Caco-2 (cell line): ENCODE data around the gene WRAP73. TPM values are rescaled to one million over a fixed set of nuclear protein-coding genes. Genes with fewer than 3 reads are reported as not detected.

Experiments used
- BruUV-seq: library from RNA; stranded (reverse); fragments of 400-500 nt; replicated peaks from 2 replicates; lab custom pipeline; 2021; lab: Mats Ljungman, UMichigan
- CTCF ChIA-PET: fragments of 300-600 bp; sonication (Branson Sonifier 250); formaldehyde crosslinking; loops from one replicate; lab custom pipeline; 2022; ENCODE audit warnings: antibody characterized with exemption; lab: Charles Lee
- POLR2A ChIA-PET: fragments of 300-600 bp; sonication (Branson Sonifier 250); formaldehyde crosslinking; loops from one replicate; lab custom pipeline; 2022; ENCODE audit warnings: antibody characterized with exemption; lab: Charles Lee
- DNase-seq, 2 experiments: peaks; one replicate each; pipeline versions ENCODE4 v3.0.0 to v3.0.0-alpha.2; 2020 to 2022
- H3K27me3 ChIP-seq: replicated peaks from 2 replicates; pipeline ENCODE4 v1.6.0; 2011; ENCODE audit warnings: low read length; ENCODE audit not compliant: control insufficient read depth, insufficient read depth
- H3K36me3 ChIP-seq: 2 replicates; pipeline ENCODE4 v1.5.1; 2011; ENCODE audit warnings: low read length; ENCODE audit not compliant: control insufficient read depth, insufficient read depth
- H3K4me1 ChIP-seq: fragments of 250-450 bp; sonication (Bioruptor Pico); 2 replicates; pipeline ENCODE4 v1.5.1; 2020; ENCODE audit warnings: mild to moderate bottlenecking
- H3K4me3 ChIP-seq: 2 replicates; pipeline ENCODE4 v1.5.1; 2011; ENCODE audit warnings: low read depth, mild to moderate bottlenecking, control low read depth, low read length
- H3K9me3 ChIP-seq: fragments of 250-450 bp; sonication (Bioruptor Pico); 2 replicates; pipeline ENCODE4 v1.5.1; 2020; ENCODE audit warnings: mild to moderate bottlenecking, moderate library complexity
- H3K27ac Mint-ChIP-seq: one replicate; pipeline ENCODE4 v1.8.0; 2022; ENCODE audit warnings: mixed read lengths; ENCODE audit not compliant: unreplicated experiment
- H3K27me3 Mint-ChIP-seq: one replicate; pipeline ENCODE4 v1.8.0; 2022; ENCODE audit warnings: mixed read lengths; ENCODE audit not compliant: insufficient read depth, unreplicated experiment
- H3K36me3 Mint-ChIP-seq: one replicate; pipeline ENCODE4 v1.8.0; 2022; ENCODE audit warnings: mild to moderate bottlenecking, mixed read lengths; ENCODE audit not compliant: insufficient read depth, unreplicated experiment
- H3K4me1 Mint-ChIP-seq: one replicate; pipeline ENCODE4 v1.8.0; 2022; ENCODE audit warnings: low read depth, mixed read lengths; ENCODE audit not compliant: unreplicated experiment
- H3K4me3 Mint-ChIP-seq: one replicate; pipeline ENCODE4 v1.8.0; 2022; ENCODE audit warnings: mild to moderate bottlenecking, moderate library complexity, mixed read lengths; ENCODE audit not compliant: unreplicated experiment
- H3K9me3 Mint-ChIP-seq: one replicate; pipeline ENCODE4 v1.8.0; 2022; ENCODE audit warnings: mixed read lengths; ENCODE audit not compliant: unreplicated experiment
- CTCF ChIP-seq, 2 experiments: fragments of 200-600 bp in 1 of 2; IDR thresholded peaks; 1 replicate in 1 of 2; 2 replicates in 1 of 2; pipeline versions ENCODE4 v1.5.1 to v1.8.0; 2011 to 2022; ENCODE audit warnings: antibody characterized with exemption in 1 of 2, control low read depth in 1 of 2, inconsistent platforms in 1 of 2, low read depth in 1 of 2, low read length in 1 of 2, mild to moderate bottlenecking in 1 of 2, moderate library complexity in 1 of 2; ENCODE audit not compliant: insufficient read depth in 1 of 2, severe bottlenecking in 1 of 2, unreplicated experiment in 1 of 2
- intact Hi-C: fragments of 100-400 bp; cut with micrococcal nuclease; formaldehyde crosslinking; loops from one replicate; pipeline ENCODE4 v1.10.0; 2022; ENCODE audit not compliant: unreplicated experiment
- total RNA-seq: library from RNA; stranded (reverse); gene quantifications from 2 replicates; pipeline ENCODE4 v1.2.3, GENCODE V29; 2022

Gene WRAP73
- total RNA-seq, 1 experiment from 2014 or later = 31.6 TPM

GRCh38 chr1:3638676-3639075 is 11.2 kb downstream of the WRAP73 start:
- Histone ChIP-seq H3K4me1 (no peaks in the 10 kb centered on the region), H3K36me3 (no peaks in the 10 kb centered on the region), H3K27me3 (no peaks in the 10 kb centered on the region), H3K9me3 (no peaks in the 10 kb centered on the region), H3K4me3 (no peak overlapping the region)
- CTCF ChIA-PET = no interaction called here
- Mint-ChIP-seq H3K4me3 (no peak overlapping the region), H3K36me3 (peaks cover 19% of the 10 kb centered on the region), H3K27me3 (no peaks in the 10 kb centered on the region), H3K27ac (no peak overlapping the region), H3K9me3 (no peaks in the 10 kb centered on the region), H3K4me1 (no peaks in the 10 kb centered on the region)
- POLR2A ChIA-PET = no interaction called here
- TF ChIP-seq CTCF (IDR thresholded peaks at IDR 0.05; ENCODE audit: insufficient read depth in 1 of 2, low read depth in 1 of 2, low read length in 1 of 2, severe bottlenecking in 1 of 2, unreplicated experiment in 1 of 2) = no peak
- intact Hi-C loops = no loop called here
- DNase-seq = no peak
- BruUV-seq = no TSS peak

GRCh38 chr1:3638027-3638426 is 11.9 kb downstream of the WRAP73 start:
- H3K36me3 ChIP-seq = no peaks in the 10 kb centered on the region
- no peaks in the 10 kb centered on the region for H3K4me1 ChIP-seq
- H3K9me3 Mint-ChIP-seq = no peaks in the 10 kb centered on the region
- ChIA-PET POLR2A (no interaction called here), CTCF (no interaction called here)
- no peaks in the 10 kb centered on the region for H3K27me3 Mint-ChIP-seq
- intact Hi-C loops = no loop called here
- no peaks in the 10 kb centered on the region for H3K9me3 ChIP-seq
- TF ChIP-seq CTCF (IDR thresholded peaks at IDR 0.05; ENCODE audit: insufficient read depth in 1 of 2, low read depth in 1 of 2, low read length in 1 of 2, severe bottlenecking in 1 of 2, unreplicated experiment in 1 of 2) = no peak
- no TSS peak for BruUV-seq
- no peak overlapping the region for H3K27ac Mint-ChIP-seq
- DNase-seq = no peak
- H3K4me1 Mint-ChIP-seq = no peaks in the 10 kb centered on the region
- no peak overlapping the region for H3K4me3 ChIP-seq
- H3K36me3 Mint-ChIP-seq = peaks cover 17% of the 10 kb centered on the region
- no peaks in the 10 kb centered on the region for H3K27me3 ChIP-seq
- H3K4me3 Mint-ChIP-seq = no peak overlapping the region

- CTCF ChIA-PET = no interaction called here
- no peaks in the 10 kb centered on the region for H3K9me3 Mint-ChIP-seq
- Histone ChIP-seq H3K4me1 (no peaks in the 10 kb centered on the region), H3K36me3 (no peaks in the 10 kb centered on the region), H3K4me3 (no peak overlapping the region), H3K27me3 (no peaks in the 10 kb centered on the region), H3K9me3 (no peaks in the 10 kb centered on the region)
- TF ChIP-seq CTCF (IDR thresholded peaks at IDR 0.05; ENCODE audit: insufficient read depth in 1 of 2, low read depth in 1 of 2, low read length in 1 of 2, severe bottlenecking in 1 of 2, unreplicated experiment in 1 of 2) = no peak
- no peak for DNase-seq
- no peak overlapping the region for H3K4me3 Mint-ChIP-seq
- no TSS peak for BruUV-seq
- H3K36me3 Mint-ChIP-seq = peaks cover 6% of the 10 kb centered on the region
- no peak overlapping the region for H3K27ac Mint-ChIP-seq
- H3K4me1 Mint-ChIP-seq = no peaks in the 10 kb centered on the region
- POLR2A ChIA-PET = no interaction called here
- intact Hi-C loops = no loop called here
- no peaks in the 10 kb centered on the region for H3K27me3 Mint-ChIP-seq
These were observed 13.4 kb downstream of the WRAP73 start for GRCh38 chr1:3636531-3636930.
